ENCODE measurements around the gene HMCN2.

- TF ChIP-seq CTCF (IDR thresholded peaks at IDR 0.05) (no peak), POLR2A (IDR thresholded peaks at IDR 0.05) (no peak)
Measured at GRCh38 chr9:130300739-130301138, 35.2 kb downstream of the HMCN2 start.

Measured in uterus (tissue), 2 donors.